Activated CD4-positive, CD25-positive, alpha-beta regulatory T cell (primary cell): ENCODE measurements around the gene SORL1.
"Not testable (repeated sequence)": the region's sequence is repeated elsewhere in the genome, so short reads cannot be mapped to it uniquely, and the experiment has no call there.

ENCODE experiments used
- DNase-seq, 4 experiments: peaks; one replicate each; lab custom pipeline; 2025; lab: John Stamatoyannopoulos, UW

The SORL1 gene

DNA sequence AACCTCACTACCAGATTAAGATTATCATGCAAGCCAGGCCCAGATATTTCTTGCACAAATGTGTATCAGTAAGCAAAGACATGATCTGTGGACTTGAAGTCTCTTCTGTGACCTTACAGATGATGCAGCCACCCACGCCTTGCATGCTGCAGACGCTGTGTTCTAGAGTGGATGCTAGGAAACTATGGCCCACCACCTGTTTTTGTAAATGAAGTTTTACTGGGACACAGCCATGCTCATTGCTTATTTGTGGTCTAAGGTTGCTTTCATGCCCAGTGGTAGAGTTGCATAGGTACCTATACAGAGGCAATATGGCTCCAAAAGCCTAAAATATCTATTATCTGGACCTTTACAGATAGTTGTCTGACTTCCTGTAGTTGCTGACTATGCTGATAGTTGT, 48.2 kb downstream of the SORL1 start:
- no peak for DNase-seq

DNA sequence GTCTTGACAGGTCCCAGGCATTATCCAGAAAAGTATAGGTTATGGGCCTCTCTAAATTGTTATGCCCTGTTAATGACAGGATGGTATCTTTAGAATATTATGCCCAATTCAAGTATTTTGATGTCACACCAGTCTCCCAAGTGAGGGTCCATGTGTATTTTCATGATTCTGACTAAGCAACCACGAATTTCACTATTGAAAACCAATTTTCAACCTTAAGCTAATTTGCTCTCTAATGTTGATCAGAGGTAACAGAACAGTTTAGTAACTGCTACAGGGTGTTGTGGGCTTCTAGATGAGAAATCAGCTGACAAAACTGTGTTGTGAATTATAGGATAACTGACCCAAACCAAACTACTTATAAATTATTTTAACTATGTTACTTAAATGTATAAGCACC, 48.6 kb downstream of the SORL1 start:
- no peak for DNase-seq

DNA sequence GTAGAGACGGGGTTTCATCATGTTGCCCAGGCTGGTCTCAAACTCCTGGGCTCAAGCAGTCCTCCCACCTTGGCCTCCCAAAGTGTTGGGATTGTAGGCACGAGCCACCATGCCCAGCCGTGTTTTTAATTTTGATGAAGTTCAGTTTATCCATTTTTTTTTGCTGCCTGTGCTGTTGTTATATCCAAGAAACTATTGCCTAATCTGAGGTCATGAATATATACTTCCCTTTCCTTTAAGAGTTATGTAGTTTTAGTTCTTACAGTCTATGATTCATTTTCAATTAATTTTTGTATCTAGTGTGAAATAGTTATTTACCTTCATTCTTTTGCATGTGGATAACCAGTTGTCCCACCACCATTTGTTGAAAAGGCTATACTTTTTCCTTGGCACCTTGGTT, 50.9 kb downstream of the SORL1 start:
- DNase-seq: no peak

DNA sequence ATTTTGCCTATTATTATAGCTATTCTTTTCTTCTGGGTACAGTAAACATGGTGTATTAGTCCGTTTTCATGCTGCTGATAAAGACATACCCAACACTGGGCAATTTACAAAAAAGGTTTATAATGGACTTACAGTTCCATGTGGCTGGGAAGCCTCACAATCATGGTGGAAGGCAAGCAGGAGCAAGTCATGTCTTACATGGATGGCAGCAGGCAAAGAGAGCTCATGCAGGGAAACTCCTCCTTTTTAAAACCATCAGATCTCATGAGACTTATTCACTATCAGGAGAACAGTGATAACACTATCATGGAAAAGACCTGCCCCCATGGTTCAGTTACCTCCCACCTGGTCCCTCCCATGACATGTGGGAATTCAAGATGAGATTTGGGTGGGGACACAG, 54.1 kb downstream of the SORL1 start:
- not testable (repeated sequence) for DNase-seq

DNA sequence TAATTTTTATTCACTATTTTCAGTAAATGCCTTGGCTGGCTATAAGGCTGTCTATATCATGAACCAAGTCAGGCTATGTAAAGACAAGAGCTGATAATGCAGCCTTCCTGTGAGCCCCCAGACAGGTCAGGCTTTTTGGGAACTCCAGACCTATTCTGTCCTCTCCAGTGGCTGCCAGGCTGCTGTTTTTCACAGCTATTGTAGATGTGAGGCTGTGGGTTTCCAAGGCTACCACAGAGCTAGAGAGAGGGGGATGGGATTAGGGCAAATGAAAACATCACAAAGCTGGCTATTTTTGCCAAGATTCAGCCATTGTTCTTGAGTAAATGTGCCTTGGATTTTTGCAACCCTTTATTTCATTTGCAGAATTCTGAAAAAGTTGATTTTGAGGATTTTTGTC, 56.3 kb downstream of the SORL1 start:
- DNase-seq: no peak

DNA sequence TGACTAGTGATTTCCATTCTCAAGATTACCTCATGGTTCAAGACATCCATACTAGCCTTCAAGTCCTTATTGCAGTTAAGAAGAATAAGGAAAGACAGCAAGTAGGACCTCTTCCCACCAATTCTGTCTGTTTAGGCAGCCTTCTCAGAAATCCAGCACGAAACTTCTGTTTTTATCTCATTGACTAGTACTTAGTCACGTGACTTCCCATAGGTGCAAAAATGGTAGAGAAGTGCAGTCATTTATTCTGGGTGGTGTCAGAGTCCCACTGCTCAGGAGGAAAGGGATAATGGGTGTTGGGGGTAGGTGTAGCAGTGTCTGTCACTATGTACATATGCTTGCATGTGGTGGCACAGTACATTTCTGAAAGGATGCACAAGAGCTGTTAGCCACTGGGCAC, 58.3 kb downstream of the SORL1 start:
- DNase-seq: no peak

DNA sequence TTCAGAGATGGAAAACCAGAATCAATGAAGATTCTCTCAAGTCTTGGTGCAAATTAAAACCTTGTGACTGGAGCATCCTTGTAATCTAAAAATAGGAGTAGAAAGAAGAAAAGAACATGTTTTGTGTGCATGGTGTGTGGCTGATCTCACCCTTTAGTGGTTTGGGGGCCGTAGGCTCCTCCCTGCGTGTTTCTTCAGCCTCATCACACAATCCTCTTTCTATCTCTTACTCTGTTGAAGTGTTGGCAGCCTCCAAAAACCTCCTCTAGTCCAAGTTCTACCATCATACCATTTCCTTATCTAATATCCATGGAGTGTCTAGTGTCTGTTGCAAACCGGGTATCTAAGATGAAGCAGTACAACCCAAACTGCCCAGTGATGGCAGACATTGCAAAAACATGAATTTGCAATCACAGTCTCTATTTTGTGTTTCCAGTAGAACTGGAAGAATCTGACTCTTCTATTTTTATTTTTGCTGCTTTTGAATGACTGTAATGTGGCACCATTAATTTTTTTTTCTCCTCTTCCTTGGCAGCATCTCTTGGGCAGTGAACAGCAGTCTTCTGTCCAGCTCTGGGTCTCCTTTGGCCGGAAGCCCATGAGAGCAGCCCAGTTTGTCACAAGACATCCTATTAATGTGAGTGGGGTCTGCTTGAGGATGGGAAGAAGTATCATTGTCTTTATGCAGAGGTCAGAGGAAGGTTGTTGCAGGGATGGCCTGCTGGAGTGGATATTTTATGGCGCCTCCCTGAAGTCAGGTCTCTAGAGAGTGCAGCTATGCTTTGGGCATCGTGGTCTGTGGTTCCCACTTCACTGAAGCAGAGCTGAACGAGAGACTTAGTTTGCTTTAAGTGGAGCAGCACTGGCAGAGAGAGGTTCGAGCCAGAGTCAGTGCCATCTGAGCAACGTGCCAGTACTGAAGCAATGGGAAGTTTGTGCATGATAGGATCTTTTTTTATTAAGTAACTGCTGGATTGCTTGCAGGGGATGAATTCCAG, 60.7 kb downstream of the SORL1 start:
- no peak for DNase-seq

DNA sequence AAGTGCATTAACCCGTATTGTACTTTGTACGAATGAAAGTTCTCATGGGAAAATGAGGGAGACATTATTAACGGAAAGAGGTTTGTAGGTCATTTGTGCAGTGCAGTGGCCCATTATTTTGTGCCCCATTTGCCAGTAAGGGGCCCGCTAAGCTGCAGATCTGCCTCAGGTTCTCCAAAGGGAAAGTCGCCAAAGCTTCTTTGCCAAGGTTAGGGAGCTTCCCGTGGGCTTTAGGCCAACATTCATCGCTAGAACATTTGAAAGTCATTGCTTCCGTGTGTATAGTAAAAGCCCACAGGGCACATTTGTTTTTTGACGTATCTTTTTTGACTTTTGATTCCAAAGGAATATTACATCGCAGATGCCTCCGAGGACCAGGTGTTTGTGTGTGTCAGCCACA, 61.7 kb downstream of the SORL1 start:
- no peak for DNase-seq

DNA sequence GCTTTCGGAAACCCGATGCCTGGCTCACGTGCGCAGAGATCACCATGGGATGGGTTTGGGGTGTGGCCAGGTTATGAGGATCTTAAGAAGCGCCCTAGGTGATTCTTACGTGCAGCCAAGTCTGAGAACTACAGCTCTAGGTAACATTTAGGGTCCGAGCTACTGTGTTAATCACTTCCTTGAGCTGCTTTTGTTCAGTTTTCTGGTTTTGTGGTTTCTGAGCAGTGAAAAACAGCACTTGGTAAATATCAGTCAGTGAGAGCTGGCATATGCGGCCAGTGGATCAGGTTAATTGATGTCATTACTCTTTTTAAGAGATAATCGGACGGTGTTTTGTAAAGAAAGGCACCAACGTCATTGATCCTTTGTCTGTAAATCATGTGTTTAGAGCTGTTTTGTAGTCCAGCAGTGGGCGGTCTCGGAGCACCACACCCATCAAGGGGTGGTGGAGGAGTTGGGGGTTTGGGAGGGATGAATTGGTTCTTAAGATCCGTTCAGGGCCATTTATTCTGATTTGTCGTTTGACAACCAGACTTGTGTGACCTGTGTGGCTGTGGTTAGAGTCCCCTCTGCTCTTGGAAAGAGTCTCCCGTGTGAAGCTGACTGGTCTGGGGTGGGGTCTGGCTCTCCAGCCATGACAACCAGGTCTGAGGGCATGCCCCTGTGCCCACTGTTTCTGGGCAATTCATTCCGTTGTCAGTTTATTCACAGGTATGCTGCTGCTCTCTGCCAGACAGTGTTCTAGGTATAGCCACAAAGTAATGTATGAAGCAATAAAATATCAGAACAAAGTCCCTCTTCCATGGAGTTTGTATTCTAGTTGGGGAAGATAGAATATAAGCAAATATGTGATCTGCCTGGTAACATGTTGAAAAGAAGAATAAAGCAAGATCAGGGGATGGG, 62.6 kb downstream of the SORL1 start:
- DNase-seq: no peak

DNA sequence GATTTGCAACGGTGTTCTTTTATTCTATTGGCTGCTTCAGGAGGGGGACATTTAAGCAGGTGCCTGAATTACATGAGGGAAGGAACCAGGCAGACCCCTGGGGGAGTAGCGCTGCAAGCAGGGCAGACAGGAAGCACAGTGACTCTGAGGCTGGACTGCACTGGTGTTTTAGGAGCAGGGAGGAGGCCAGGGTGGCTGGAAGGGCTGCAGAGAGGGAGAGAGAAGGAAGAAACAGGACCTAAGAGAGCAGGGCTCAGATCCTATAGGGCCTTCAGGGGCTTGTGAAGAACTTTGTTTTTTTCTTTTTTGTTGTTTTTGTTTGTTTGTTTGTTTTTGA, 63.2 kb downstream of the SORL1 start:
- DNase-seq: no peak

DNA sequence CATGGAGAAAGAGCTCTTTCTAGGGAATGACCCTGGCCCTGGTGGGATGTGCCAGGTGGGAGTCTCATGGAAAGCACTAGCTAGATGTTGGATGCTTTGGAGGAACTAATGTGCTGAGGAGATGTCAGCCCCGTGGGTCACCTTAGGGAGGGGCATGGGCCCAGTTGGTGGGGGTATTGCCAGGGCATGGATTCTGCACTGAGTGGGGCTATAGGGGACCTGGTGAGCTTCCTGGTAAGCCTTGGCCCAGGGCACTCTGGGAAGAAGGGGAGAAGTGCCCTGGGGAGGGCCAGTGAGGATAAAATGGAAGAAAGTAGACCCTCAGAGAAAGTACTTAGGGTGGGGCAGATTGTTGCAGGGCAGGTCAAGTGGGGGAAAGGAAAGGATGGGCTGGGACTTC, 65.9 kb downstream of the SORL1 start:
- DNase-seq: no peak

DNA sequence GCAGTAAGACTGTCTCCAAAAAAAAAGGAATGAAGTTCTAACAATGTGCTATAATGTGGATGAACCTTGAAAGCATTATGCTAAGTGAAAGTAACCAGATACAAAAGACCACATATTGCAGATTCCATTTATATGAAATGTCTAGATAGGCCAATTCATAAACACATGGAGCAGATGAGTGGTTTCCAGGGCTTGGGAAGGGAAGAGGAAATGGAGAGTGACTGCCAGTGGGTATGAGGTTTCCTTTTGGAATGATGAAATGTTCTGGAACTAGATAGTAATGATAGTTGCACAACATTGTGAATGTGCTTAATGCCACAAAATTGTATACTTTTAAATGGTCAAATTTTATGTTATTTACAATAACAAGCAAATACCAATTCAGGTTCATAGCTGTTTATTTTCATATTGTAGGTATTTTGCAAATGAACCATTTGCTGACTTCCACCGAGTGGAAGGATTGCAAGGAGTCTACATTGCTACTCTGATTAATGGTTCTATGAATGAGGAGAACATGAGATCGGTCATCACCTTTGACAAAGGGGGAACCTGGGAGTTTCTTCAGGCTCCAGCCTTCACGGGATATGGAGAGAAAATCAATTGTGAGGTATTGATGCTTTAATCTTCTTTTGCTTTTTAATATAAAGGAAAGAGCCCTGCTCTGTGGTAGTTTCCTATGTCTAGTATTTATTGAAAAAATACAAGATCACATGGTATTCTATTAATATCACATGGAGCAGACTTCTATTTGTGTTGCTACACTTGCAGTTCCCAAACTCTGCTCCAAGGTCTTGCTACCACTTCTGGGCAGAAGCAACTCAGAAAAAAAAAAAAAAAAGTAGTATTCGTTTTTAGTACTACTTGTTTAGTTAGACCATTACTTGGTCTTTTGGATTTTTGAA, 68.4 kb downstream of the SORL1 start:
- DNase-seq: no peak

DNA sequence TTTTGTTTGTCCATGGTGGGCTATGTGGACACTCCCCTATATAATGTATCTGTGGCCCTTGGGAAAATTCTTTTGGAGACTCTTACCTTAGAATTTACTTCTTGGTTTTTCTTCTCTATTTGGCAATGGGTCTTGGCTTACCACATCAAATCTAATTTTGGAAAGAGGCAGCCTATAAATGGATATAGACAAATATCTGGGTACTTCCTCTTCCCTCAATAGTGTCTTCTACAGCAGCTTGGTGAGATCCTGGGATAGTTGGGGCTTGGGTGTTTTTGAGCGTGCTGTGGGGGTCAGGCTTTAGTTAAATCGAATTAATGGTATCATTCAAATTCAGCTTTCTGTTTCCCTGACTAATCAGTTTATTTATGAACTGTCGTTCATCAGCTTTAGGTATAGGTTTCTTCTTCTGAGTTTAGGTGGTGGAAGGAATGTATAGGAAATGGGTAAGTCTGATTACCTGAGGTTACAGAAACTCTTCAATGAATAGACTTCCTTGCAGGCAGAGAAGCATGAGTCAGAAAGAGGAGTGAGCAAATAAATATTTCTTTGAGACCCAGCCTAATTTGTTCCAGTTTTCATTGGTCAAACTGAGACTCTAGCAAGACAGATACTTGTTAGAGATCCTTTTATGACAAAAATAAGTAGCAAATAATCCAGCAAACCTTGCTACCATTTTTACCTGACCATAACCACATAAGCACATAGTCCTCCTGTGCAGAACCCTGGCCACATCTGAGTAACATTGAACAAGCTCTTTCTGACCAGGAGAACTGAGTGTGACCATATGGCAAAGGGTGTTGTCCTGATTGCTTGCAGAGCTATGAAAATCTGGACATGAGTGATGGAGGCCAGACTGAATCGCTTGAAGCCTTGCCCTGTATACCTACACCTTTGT, 69.3 kb downstream of the SORL1 start:
- no peak for DNase-seq

DNA sequence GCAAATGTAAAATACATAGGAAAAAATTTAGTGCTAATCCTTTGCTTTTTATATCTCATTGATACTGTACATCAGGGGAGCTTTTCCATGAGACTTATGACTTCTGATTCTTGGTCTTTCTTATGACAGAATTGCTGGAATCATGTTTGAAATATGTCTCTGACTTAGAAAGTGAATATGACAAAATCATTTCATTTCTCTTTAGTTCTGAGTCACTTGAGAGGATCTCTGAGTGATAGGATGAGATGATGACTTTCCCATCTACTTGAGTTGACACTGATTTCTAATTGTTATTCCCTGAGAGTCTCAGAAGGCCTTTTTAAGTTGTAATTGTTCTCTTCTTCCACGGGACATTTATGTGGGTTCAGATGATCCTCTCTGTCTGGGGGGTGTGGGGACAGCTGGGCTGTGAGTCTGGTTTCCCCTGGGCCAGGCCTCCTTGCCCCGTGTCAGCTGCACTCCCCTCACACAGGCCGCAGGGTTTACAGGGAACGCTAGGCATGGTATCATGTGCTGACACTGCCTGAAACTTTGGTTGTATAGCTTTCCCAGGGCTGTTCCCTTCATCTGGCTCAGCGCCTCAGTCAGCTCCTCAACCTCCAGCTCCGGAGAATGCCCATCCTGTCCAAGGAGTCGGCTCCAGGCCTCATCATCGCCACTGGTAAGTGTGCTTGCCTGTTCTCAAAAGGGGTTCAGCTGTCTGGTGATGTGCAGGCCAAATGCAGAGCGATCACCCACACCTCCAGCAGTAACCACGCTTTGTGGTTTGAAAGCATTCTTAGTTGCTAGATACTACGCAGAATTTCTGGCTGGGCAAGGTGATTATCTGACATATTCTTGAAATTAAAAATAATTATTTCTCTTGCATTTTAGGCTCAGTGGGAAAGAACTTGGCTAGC, 70.2 kb downstream of the SORL1 start:
- no peak for DNase-seq

DNA sequence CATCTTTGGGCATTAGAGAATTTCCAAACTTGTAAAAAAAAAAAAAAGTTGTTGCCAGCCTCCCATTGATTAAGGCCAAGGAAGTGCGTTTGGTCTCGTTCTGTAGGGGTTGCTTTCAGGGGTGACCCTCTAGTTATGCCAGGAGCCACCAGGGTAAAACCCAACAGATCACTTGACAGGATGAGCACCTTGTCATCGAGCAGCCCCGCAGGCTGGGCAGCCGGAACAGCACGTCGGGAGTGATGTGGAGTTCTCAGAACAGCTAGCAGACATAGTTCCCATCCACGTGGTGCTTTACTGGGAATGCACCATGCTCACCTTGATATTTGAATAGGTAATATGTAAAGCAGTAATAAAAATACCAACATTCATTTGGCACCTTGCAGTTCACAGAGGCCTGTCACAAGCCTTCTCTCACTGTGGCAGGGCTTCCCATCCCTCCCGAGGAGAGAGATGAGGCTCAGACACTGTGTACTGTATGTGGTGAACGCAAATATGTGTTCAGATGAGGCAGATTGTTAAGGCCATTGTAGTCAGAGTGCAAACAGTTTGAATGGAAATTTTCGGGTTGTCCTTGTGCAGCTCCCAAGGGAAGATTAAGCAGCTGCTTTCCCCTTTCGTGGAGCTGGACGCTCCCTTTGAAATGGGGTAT, 71.6 kb downstream of the SORL1 start:
- no peak for DNase-seq

DNA sequence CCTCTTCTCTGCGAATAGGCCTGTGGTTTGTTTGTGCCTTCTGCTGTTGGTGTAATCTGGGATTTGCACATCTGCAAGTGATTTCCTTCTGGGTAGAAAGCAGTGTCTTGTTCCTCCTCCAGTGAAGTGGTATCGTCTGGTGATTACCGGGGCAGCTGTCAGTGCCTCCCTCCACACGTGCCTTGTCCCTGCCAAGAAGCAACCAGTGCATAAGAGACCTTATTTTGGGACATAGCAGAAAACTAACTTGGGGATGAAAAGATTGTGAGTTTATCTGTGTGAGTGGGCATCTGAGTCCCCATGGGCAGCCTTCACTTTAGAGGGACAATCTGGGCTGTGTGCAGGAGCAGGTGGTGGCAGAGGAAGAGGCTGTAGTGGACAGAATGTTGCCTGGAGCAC, 72.1 kb downstream of the SORL1 start:
- no peak for DNase-seq

DNA sequence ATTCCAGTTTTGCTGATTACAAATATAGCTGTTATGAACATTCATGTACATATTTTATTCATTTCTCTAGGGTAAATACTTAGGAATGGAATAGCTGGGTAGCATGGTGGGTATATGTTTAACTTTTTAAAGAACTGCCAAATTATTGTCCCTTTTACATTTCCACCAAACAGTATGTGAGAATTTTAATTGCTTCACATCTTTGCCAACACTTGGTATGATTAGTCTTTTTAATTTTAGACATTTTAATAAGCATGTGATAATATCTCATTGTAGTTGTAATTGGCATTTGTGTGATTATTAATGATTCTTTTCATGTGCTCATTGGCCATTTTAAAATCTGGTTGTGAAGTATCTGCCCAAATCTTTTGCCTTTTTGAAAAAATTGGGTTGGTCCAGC, 73.3 kb downstream of the SORL1 start:
- no peak for DNase-seq

DNA sequence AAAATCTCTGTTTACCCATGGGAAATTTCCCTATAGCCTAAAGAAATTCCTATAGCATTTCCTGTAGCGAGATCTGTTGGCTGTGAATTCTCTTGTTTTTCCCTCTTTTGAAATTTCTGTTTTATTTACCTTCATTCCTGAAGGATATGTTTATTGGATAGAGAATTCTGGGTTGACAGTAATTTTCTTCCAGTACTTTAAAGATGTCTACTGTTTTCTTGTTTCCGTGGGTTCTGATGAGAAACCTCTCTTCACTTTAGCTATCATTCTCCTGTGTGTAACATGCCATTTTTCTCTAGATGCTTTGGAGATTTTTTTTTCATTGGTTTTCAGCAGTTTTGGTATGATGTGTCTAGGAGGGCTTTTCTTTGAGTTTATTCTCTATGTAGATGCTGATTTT, 78.1 kb downstream of the SORL1 start:
- no peak for DNase-seq

DNA sequence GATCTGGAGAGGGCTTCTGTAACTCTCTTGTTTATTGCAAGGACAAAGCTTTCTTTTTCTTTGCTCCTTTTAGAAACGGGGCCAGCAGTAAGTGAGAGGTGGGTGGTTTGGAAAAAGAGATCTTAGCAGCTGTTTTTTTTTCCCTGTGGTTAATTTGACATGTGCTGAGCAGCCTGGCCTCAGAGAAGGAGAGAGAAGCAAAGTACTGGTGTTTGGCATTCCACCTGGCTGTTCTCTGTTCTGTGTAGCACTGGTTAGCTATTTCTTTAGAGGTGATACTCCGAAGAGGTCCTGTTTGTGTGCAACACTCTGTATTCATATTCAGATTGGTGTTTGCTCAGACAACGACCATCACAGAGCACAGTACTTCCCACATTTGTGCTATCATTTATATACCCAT, 81.5 kb downstream of the SORL1 start:
- no peak for DNase-seq
